Retinal pigment epithelial cell (primary cell): Measurements from ENCODE around the gene TFR2.

Source experiments
- DNase-seq: peaks from one replicate; pipeline ENCODE4 v3.0.0-alpha.2; 2010; ENCODE audit warnings: low read depth
- H3K4me3 ChIP-seq: 2 replicates; pipeline ENCODE4 v1.5.1; 2011; ENCODE audit warnings: mild to moderate bottlenecking, low read length, control low read depth, moderate library complexity
- TF ChIP-seq, protein P1 (sequence below): conservative IDR thresholded peaks from 2 replicates; pipeline ENCODE4 v1.5.1; 2011; ENCODE audit warnings: low read depth, low read length, control low read depth, inconsistent platforms

Gene TFR2

DNA sequence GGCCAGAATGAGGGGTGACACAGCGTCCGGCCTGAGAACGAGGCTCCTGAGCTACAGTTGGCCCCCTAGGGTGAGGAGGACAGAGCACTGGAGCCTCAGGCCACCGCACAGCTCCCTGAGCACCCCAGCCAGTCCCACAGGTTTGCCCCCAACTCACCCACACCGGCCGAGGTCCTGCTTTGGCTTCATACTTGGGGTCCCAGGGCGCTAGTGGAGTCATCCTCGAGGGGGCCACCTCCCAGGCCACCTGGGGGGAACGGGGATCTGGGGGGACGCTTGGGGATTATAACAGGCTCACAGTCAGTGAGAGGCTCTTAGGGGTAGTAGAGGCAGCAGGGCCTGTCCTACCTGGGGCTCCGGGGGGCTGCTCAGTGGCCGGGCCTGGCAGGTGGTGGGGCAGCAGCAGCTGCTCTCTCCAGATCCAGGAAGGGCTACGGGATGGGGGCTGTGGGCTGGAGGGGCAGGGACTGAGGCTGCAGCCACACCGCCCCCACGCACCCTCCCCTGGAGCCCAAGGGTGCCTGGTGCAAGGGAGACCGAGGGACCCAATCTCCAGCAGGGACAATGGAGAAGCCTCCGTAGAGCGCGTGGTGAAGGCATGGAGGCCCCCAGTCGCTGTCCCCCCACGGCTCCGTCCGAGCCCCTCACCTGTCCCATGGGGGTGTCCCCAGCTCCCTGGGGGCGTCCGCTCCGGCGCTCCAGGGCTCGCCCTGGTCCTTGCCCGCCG lies 68.2 kb downstream of the TFR2 start:
- no peak for DNase-seq
- TF ChIP-seq, protein P1, sequence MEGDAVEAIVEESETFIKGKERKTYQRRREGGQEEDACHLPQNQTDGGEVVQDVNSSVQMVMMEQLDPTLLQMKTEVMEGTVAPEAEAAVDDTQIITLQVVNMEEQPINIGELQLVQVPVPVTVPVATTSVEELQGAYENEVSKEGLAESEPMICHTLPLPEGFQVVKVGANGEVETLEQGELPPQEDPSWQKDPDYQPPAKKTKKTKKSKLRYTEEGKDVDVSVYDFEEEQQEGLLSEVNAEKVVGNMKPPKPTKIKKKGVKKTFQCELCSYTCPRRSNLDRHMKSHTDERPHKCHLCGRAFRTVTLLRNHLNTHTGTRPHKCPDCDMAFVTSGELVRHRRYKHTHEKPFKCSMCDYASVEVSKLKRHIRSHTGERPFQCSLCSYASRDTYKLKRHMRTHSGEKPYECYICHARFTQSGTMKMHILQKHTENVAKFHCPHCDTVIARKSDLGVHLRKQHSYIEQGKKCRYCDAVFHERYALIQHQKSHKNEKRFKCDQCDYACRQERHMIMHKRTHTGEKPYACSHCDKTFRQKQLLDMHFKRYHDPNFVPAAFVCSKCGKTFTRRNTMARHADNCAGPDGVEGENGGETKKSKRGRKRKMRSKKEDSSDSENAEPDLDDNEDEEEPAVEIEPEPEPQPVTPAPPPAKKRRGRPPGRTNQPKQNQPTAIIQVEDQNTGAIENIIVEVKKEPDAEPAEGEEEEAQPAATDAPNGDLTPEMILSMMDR: no peak
- no peak overlapping the region for H3K4me3 ChIP-seq

DNA sequence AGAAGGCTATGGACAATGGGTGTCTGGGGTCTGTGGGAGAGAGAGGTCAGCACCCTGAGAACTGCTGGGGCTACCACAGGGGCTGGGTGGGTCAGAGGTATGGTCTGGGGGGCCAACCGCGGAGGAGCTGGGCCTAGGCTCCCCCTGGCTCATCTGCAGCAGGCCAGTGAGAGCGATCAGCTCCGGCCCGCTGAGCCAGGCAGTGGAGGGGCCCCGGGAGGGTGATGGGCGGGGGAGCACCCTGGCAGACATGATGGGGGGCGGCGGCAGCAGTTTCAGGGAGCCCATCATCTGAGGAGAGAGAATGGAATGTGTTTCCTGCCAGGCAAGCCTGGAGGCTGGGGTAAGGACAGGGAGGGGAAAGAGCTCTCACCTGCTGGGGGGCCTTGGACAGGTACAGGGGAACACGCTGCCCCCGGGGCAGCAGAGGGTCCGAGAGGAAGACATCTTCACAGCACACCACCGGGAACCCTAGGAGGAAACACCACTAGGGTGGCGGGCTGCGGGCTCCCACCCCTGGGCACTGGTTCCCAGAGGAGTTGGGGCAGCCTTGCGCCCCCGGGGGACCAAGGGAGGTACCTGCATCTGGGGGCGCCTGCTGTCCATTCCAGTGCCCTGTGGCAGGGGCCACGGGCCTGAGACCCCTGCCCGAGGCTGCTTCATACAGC lies 68.9 kb downstream of the TFR2 start:
- no peak for DNase-seq
- TF ChIP-seq, protein P1: no peak
- no peak overlapping the region for H3K4me3 ChIP-seq

DNA sequence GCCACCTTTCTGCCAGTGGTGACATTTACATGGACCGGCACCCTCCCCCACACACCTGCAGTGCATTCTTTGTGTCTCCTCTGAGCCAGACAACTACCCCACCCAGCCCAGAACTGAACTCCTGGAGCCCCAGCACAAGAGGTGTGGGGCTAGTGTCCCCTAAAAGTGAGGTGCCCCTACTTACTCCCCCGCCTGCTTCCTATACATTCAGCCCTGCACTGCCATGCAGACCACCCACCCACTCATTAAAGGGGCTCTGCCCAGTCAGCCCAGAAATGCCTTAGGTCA lies 69.6 kb downstream of the TFR2 start:
- DNase-seq: no peak

DNA sequence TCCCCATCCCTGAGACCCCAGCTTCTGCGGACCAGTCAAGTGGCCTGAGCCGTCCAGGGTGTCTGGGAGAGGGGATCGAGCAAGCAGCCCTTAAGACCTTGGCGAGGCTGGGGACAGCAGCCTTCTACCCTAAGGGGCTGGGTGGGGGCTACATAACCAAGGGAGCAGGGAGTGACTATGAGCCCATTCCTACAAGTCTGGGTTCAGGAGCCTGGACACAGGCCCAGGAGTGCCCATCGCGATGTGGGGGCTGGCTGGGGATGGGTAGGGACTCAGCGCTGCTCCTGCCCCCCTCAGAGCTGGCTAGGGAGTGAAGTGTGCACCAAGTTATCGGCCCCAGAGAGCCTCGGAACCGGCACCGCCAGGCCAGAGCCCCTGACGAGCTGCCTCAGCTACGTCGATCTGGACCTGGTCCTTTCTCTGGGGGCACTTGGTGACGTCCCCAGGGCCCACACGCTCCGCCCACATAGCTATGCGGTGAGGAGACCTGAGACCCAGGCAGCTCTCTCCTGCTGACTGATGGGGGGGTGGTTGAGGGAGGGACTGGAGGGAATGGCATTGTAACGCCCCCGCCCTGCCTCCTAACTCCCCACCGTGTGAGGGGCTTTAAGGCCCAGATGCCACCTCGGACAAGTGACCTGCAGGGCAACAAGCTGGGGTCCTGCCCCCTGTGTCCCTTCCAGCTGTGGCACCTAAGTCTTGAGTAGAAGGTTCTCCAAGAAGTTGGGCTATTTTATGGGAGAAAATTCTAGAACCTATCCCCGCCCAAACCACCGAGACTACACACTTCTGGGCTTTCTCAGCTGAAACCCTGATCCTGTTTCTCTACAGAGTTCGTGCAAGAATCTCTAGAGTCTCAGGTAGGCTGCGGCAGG lies 70.2 kb downstream of the TFR2 start:
- no peak for DNase-seq
- no peak overlapping the region for H3K4me3 ChIP-seq
- TF ChIP-seq, protein P1: no peak

More for the DNA sequence above, 69.6 kb downstream of the TFR2 start:
- TF ChIP-seq, protein P1: no peak
- no peak overlapping the region for H3K4me3 ChIP-seq
